Effector memory CD4-positive, alpha-beta T cell (primary cell): ENCODE measurements around the gene DNASE1.
"Not testable (repeated sequence)": the region's sequence is repeated elsewhere in the genome, so short reads cannot be mapped to it uniquely, and the experiment has no call there.

Source experiments
- DNase-seq, 3 donors: peaks; one replicate each; pipeline ENCODE4 v3.0.0-alpha.2; 2020
- H3K27ac ChIP-seq: 2 replicates; pipeline ENCODE4 v1.7.0; 2013; ENCODE audit warnings: mild to moderate bottlenecking, low read length, moderate library complexity; ENCODE audit not compliant: insufficient read depth, poor library complexity, severe bottlenecking
- H3K27me3 ChIP-seq: replicated peaks from 2 replicates; pipeline ENCODE4 v1.7.0; 2013; ENCODE audit warnings: mild to moderate bottlenecking, low read length; ENCODE audit not compliant: insufficient read depth, control insufficient read depth, poor library complexity, severe bottlenecking
- H3K36me3 ChIP-seq: 2 replicates; pipeline ENCODE4 v1.7.0; 2013; ENCODE audit warnings: mild to moderate bottlenecking, low read length, moderate library complexity; ENCODE audit not compliant: control insufficient read depth, insufficient read depth
- H3K4me1 ChIP-seq: 2 replicates; pipeline ENCODE4 v1.7.0; 2013; ENCODE audit warnings: low read length, mild to moderate bottlenecking; ENCODE audit not compliant: control insufficient read depth, insufficient read depth, poor library complexity, severe bottlenecking
- H3K4me3 ChIP-seq: 2 replicates; pipeline ENCODE4 v1.7.0; 2013; ENCODE audit warnings: low read length, low read depth, mild to moderate bottlenecking; ENCODE audit not compliant: insufficient read depth, poor library complexity, severe bottlenecking
- H3K9me3 ChIP-seq: 2 replicates; pipeline ENCODE4 v1.7.0; 2013; ENCODE audit warnings: mild to moderate bottlenecking, low read length, moderate library complexity; ENCODE audit not compliant: control insufficient read depth

Gene DNASE1

GRCh38 chr16:3652373-3653195 is 1.9 kb upstream of the DNASE1 start:
- H3K4me1 ChIP-seq, result no peaks in the 10 kb centered on the region
- no peak overlapping the region for H3K4me3 ChIP-seq
- DNase-seq, result no peak
- no peaks in the 10 kb centered on the region for H3K27me3 ChIP-seq
- no peak overlapping the region for H3K27ac ChIP-seq
- H3K9me3 ChIP-seq, result no peaks in the 10 kb centered on the region
- H3K36me3 ChIP-seq, result peaks cover 16% of the 10 kb centered on the region

GRCh38 chr16:3655030-3655395 is 522 bp downstream of the DNASE1 start:
- no peak for DNase-seq
- Histone ChIP-seq H3K36me3 (peaks cover 31% of the 10 kb centered on the region), H3K4me3 (no peak overlapping the region), H3K4me1 (no peaks in the 10 kb centered on the region), H3K27ac (no peak overlapping the region), H3K27me3 (no peaks in the 10 kb centered on the region), H3K9me3 (no peaks in the 10 kb centered on the region)

GRCh38 chr16:3655396-3656159 is 1.1 kb downstream of the DNASE1 start:
- DNase-seq, result no peak
- no peak overlapping the region for H3K27ac ChIP-seq
- no peaks in the 10 kb centered on the region for H3K27me3 ChIP-seq
- H3K4me3 ChIP-seq, result no peak overlapping the region
- no peaks in the 10 kb centered on the region for H3K9me3 ChIP-seq
- peaks cover 37% of the 10 kb centered on the region for H3K36me3 ChIP-seq
- H3K4me1 ChIP-seq, result no peaks in the 10 kb centered on the region

GRCh38 chr16:3656160-3656490 is 1.6 kb downstream of the DNASE1 start:
- H3K4me3 ChIP-seq, H3K4me1 ChIP-seq, DNase-seq, H3K9me3 ChIP-seq, H3K27ac ChIP-seq, H3K27me3 ChIP-seq: not testable (repeated sequence)
- H3K36me3 ChIP-seq, result peaks cover 40% of the 10 kb centered on the region

- no peak overlapping the region for H3K4me3 ChIP-seq
- H3K4me1 ChIP-seq, result no peaks in the 10 kb centered on the region
- no peaks in the 10 kb centered on the region for H3K9me3 ChIP-seq
- H3K27me3 ChIP-seq, result no peaks in the 10 kb centered on the region
- no peak for DNase-seq
- H3K36me3 ChIP-seq, result peaks cover 47% of the 10 kb centered on the region
- no peak overlapping the region for H3K27ac ChIP-seq
Observed at GRCh38 chr16:3656491-3657468, 2.3 kb downstream of the DNASE1 start.

GRCh38 chr16:3659251-3659650 is 4.8 kb downstream of the DNASE1 start:
- no peaks in the 10 kb centered on the region for H3K9me3 ChIP-seq
- no peaks in the 10 kb centered on the region for H3K27me3 ChIP-seq
- peaks cover 65% of the 10 kb centered on the region for H3K36me3 ChIP-seq
- no peak for DNase-seq
- H3K4me1 ChIP-seq, result no peaks in the 10 kb centered on the region
- H3K4me3 ChIP-seq, result no peak overlapping the region
- no peak overlapping the region for H3K27ac ChIP-seq

- H3K4me3 ChIP-seq, result no peak overlapping the region
- DNase-seq, result no peak
- no peak overlapping the region for H3K27ac ChIP-seq
- peaks cover 64% of the 10 kb centered on the region for H3K36me3 ChIP-seq
- H3K27me3 ChIP-seq, result no peaks in the 10 kb centered on the region
- peaks cover 10% of the 10 kb centered on the region for H3K4me1 ChIP-seq
- no peaks in the 10 kb centered on the region for H3K9me3 ChIP-seq
Observed at GRCh38 chr16:3661311-3661710, 6.8 kb downstream of the DNASE1 start.

- H3K4me3 ChIP-seq, result no peak overlapping the region
- no peaks in the 10 kb centered on the region for H3K27me3 ChIP-seq
- H3K27ac ChIP-seq, result no peak overlapping the region
- no peaks in the 10 kb centered on the region for H3K9me3 ChIP-seq
- peaks cover 59% of the 10 kb centered on the region for H3K36me3 ChIP-seq
- no peak for DNase-seq
- peaks cover 10% of the 10 kb centered on the region for H3K4me1 ChIP-seq
Observed at GRCh38 chr16:3661922-3662321, 7.4 kb downstream of the DNASE1 start.

- DNase-seq, result no peak
- no peaks in the 10 kb centered on the region for H3K9me3 ChIP-seq
- H3K27ac ChIP-seq, result no peak overlapping the region
- no peak overlapping the region for H3K4me3 ChIP-seq
- peaks cover 10% of the 10 kb centered on the region for H3K4me1 ChIP-seq
- no peaks in the 10 kb centered on the region for H3K27me3 ChIP-seq
- H3K36me3 ChIP-seq, result peaks cover 52% of the 10 kb centered on the region
Observed at GRCh38 chr16:3662601-3663000, 8.1 kb downstream of the DNASE1 start.
